Measurements from ENCODE around the gene FAM47E.

Gene FAM47E

DNA sequence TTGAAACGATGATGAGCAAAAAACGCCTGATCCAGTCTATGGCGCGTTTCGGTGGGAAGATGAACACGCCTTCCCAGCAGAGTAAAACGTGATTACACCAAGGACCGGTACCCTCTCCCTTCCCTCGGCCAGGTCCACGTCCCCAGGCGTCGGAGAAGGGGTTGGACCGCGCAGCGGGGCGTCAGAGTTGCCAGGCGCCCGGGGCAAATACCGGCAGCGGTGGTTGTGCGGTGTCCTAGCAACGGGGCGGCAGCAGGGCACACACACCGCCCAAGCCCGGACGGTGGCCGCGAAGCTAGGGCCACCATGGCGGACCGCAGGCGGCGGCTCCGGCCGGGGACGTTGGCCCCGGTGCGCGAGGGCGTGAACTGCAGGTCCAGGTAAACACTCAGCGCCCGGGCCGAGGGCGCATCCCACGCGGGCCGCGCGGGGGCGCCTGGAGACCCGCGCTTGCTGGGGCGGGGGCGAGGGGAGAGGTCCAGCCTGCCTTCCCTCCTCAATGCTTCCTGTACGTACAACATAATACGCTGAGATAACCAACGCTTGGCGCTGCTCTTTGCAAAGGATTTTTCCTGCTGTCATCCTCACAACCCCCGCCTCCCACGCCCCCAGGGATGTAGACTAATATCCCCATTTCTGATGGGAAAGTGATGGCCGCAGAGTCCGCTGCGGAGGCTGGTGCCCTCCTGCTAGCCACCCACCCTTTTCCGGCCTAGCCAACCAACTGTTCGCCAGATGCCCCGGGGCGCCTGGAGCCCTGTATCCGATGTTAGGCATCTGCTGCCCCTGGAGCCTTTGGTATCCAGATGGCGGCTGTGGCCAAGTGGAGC is at the start of gene FAM47E:
TSS of gene FAM47E (plus strand) at position 281 of the 830 bp plus-strand sequence. CDS start at position 307, 26 bp downstream.
- DNase-seq (ENCODE audit: low read depth): peak; percentile 5

DNA sequence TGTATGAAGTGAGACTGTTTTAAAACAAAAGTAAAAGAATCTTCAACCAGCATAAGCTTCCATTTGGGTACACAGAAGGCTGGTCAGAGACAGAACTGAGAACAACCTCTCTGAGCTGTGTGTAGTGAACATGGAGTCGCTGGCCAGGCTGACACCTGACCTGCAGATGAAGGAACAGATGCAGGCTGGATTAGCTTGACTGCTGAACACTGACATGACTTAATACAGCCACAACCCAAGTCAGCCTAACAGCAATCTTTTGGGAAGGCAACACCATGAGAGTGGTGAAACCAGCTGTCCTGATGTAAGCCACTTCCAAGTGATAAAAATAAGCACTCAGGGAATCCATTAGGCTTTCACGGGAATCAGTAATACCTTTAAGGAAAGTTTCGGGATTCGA is 48.0 kb upstream of the FAM47E start:
- DNase-seq (ENCODE audit: low read depth): no peak

GRCh38 chr4:76204936-76205335 is 46.6 kb upstream of the FAM47E start:
- DNase-seq (ENCODE audit: low read depth): no peak

DNA sequence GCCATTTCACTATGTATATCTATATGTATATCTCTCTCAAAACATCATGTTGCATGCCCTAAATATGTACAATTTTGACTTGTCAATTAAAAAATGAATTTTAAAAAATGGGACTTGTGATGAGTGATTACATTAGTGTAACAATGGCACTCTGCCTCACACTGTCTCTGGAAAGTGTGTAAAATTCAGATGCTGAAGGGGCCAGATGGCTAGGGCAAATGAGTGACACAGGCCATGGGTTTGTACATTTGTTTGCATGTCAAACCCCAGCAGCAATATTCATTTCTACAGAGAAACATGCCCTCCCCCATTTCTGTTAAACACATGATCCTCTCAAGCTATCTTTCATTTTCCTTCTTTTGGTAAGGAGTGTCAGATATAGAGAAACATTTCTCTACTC is 46.0 kb upstream of the FAM47E start:
- DNase-seq (ENCODE audit: low read depth): no peak

DNA sequence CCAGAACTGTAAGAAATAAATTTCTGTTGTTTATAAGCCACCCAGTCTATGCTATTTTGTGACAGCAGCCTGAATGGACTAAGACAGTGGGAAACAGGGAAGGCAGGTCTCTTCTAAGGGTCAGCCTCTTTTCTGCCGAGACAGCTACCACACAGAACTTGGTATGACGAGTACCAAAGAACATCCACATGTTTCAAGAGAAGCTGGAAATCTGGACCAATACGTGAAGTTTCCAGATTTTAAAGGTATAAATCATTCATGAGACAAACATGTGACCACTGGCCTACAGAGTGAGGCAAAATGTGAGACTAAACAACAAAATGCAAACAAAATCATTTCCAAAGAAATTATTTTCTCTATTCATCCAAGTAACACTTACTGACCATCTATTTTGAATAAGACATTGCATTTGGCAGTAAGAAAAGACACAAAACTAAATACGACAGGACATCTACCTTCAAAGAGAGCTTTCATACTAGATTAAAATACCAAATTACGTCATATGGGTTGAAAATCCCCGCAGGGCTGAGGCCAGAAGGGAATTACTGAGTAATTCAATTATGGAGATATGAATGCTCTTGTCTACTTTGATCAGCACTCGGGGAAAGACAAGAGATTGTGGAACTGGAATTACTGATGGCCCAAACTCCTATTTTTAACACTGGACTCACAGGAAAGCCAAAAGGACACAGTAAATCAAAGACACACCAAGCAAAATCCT is 45.1 kb upstream of the FAM47E start:
- no peak for DNase-seq (ENCODE audit: low read depth)

DNA sequence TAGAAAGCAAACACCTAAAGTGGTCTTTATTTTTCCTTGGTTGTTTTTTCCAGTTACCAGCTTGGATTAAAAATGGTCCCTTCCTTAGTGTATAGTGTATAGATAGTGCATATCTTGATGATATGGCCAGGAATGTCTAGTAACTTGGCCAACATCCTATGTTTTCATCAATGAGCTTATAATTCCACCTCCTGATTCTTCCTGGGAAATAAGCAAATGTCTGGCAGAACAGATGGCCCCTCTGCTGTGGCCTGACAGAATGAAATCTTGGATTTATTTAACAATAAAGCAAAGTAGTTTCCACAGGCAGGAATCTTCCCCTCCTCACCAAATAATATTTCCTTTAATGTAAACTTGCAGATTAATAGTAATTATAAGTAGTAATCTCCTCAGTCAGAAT is 44.0 kb upstream of the FAM47E start:
- no peak for DNase-seq (ENCODE audit: low read depth)

DNA sequence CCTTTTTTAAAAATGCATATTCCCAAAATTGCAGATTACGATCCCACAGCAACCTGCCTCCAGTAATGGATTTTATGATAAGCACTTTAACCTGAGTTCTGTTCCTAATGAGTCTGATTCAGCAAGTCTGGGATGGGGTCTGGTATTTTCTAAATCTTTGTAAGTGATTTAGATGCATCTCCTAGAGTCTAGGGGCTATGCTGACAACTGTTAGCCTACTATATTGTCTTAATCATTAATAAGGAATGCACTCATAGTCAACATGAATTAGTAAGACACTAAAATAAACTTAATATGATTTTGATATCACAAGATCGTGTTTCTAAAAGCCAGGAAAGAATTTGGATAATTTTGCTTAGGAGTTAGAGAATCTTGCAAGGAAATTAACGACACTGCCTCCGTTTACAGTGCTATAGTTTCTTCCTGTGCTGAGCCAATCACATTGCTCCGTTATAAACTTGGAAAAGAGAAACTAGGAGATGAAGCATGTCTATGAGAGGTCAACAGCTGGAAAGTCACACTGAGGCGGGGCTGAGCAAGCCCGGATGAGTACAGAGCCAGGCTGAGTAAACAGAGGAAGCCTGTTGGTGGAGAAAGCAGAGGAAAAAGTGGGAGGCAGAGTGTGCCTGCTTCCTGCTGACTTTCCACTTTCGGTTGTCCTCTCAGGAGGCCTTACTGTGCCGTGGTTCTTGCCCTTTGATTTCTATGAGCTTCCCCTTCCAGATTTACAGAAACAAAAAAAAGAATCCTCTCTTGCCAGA is 43.3 kb upstream of the FAM47E start:
- DNase-seq (ENCODE audit: low read depth): no peak

DNA sequence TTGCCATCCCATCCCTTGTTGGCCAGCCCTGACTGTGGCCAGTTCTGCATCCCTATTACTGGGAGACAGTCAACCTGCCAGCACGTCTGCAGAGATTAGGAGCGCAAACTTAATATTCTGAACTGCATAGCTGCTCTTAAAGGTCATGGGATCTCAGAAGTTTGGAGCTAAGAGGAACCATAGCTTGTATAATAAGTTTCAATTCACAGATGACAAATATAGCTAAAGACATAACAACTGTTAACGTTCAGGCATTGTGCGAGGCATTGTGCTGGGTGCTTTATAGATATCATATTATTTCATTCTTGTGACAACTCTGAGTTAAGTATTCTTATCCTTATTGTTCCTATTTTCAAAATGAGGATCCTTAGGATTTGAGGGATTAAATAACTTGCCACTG is 41.6 kb upstream of the FAM47E start:
- no peak for DNase-seq (ENCODE audit: low read depth)

DNA sequence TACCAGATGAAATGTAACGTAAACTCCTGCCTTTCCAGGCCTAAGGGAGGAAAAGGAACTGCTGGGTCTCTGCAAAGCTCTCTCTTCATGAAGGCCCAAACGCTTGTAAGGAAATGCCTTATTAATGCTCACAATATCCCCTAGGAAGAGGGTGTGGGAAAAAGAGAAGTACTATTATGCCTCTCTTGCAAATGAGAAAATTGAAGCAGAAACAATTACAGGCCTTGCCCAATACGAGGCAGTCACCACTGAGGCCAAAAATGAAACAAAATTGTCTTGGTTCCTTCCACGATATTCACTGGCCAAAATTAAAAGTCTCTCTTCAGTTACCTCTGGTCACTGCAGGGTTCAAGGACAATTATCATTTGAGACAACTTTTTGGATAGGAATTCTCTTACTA is 41.1 kb upstream of the FAM47E start:
- no peak for DNase-seq (ENCODE audit: low read depth)

DNA sequence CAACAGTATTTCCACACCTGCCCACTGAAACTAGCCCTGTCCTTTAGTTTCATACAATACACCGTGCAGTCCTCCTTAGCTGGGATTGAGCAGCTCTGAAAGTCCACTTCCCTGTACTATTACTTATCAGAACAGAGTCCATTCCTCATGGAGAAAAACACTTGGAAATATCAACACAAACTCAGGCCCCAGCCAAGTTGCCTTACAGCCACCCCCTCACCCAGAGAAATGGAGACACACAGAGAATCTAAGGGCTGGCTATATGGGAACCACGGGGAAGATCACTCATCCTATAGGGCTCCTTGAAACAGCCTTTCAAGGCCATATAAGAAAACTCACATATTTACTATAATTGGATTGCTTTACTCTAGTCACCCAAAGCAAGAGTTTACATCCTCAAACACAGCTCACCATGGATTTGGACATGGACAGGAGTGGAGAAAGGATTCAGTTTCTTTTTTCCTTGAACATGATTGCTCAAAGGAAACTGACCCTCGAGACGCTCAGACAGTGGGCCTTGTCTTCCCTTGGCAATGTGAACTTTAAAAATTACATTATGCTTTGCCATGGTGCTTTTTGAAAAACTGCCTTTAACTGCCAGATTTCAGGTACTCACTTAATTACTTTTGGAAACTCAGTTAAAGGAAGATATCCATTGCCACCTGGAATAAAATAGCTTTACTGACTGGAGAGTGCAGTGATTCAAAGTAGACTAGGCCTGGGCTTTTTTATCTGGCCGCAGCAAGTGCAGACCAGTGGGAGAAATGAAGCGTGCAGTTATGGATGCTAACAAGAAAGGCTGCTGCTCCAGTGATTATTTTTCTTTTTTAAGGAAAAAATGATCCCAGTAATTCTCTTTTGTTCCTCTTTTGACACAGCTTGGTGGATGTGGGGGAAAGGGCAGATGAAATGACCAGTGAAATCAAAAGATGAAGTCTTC is 39.5 kb upstream of the FAM47E start:
- no peak for DNase-seq (ENCODE audit: low read depth)

DNA sequence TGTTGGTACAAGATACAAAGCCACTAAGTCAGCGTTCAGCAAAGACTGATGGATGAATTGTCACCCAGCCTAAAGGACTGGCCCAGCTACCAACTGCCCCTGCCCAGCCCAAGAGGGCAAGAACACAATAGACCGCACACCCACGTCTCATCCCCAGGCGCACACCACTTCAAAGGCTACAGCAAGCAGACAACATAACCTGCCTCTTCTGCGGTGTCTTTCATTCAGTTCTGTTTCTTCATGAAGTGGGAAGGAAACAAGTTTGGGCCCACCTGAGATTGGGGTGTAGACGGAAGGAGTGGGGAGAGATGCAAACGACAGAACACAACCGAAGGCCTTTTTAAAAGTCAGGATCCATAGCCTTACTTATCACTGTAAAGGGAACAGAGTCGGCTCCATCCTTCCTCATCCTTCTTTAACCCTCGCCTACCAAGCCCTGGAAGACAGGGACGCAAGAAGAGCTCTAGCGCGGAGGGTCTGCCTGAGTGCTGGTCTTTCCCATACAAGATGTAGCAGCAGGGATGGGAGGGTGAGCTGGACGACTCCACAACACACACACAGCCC is 38.6 kb upstream of the FAM47E start:
- peak; percentile 5 for DNase-seq (ENCODE audit: low read depth)

DNA sequence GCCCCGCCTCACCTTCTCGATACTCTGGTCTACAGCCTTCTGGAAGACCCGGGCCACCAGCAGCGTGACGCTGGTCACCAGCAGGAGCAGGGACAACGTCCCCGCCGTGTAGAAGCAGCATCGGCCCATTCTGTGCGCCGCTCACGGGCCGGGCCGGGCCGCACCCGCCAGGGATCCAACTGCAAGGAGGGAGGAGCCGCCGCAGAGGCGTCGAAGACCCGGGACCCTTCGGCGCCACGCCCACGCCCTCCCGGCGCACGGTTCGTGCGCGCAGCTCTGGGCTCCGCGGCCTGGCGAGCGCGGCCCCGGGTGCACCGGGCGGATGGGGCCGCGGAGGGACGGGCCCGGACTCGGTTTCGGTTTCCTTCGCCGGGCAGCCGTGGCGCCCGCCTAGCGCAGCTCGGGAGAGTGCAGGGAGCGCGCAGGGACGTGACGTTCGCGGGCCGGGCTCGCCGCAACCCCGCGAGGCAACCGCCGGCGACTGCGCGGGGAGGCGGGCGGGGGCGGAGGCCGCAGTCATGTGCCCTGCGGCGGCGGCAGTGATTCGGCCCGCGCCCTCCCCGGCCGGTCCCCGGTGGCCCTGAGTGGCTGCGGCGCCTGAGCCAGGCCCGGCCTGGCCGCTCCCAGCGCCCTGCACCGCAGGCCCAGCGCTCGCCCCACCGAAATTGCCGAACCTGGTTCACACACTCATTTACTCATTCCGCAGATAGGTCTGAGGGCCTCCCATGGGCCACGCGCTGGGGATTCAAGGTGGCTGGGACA is 37.9 kb upstream of the FAM47E start, which contains the start of gene SCARB2:
TSS of gene SCARB2 (minus strand) at position 410 of the 762 bp plus-strand sequence. CDS start at position 129, 281 bp downstream.
- peak; percentile 56 for DNase-seq (ENCODE audit: low read depth)

DNA sequence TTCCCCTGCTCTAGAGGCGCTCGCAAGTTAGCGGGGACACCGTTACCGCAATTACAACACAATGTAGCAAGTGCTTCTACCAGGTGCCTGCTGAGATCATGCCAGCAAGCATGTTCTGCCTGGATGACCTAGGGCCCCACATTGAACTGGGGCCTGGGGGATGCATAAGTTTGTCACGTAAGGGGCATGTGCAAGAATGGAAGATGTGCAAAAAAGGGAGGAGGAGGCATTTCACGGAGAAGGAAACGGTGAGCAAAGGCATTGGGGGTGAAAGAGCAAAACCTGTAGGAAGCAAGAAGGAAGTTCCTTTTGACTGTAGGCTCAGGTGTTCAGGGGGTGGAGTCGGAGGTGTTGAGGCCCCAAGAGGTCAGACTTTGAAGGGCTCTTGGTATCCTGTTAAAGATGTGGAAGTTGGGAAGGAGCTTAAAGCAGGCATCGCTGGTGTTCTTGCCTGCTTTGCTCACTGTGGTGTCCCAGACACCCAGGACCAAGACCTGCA is 37.3 kb upstream of the FAM47E start:
- peak; percentile 2 for DNase-seq (ENCODE audit: low read depth)

- DNase-seq (ENCODE audit: low read depth): no peak
Measured at GRCh38 chr4:76215077-76215476, 36.4 kb upstream of the FAM47E start.

DNA sequence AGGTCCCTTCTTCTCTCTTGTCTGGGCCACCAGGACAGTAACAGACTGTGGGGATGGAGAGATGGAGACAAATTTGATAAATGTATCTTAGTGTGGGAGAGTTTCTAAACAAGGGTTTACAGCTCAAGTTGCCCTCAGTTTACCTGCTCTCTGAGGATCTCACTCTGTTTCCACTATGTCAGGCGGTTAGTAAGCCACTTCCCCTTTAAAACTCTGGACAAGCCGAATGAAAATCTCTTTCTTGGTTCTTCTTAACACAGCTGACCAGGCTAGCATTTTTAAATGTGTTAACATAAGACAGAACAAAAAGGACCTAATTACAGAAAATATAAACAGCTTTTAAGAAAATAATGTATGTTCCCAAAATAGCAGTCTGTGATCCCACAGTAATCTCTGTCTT is 35.0 kb upstream of the FAM47E start:
- no peak for DNase-seq (ENCODE audit: low read depth)

- DNase-seq (ENCODE audit: low read depth): no peak
Measured at GRCh38 chr4:76216975-76217814, 34.3 kb upstream of the FAM47E start.

- no peak for DNase-seq (ENCODE audit: low read depth)
Measured at GRCh38 chr4:76219299-76220055, 32.0 kb upstream of the FAM47E start.

GRCh38 chr4:76224171-76224570 is 27.4 kb upstream of the FAM47E start:
- no peak for DNase-seq (ENCODE audit: low read depth)

All from stimulated activated CD8-positive, alpha-beta memory T cell treated with anti-CD3 and anti-CD28 coated beads, Interleukin-4, amount 100 ng/mL, for 24 hours (primary cell).